Stimulated activated CD4-positive, alpha-beta T cell treated with anti-CD3 and anti-CD28 coated beads, Interleukin-2, amount 100 ng/mL, for 4 hours (primary cell): ENCODE data around the gene STK32C.
"Not testable (repeated sequence)": the region's sequence is repeated elsewhere in the genome, so short reads cannot be mapped to it uniquely, and the experiment has no call there.

Experiments used
- DNase-seq: peaks from one replicate; pipeline ENCODE4 v3.0.0-alpha.2; 2020; ENCODE audit warnings: low read depth

STK32C gene

DNA sequence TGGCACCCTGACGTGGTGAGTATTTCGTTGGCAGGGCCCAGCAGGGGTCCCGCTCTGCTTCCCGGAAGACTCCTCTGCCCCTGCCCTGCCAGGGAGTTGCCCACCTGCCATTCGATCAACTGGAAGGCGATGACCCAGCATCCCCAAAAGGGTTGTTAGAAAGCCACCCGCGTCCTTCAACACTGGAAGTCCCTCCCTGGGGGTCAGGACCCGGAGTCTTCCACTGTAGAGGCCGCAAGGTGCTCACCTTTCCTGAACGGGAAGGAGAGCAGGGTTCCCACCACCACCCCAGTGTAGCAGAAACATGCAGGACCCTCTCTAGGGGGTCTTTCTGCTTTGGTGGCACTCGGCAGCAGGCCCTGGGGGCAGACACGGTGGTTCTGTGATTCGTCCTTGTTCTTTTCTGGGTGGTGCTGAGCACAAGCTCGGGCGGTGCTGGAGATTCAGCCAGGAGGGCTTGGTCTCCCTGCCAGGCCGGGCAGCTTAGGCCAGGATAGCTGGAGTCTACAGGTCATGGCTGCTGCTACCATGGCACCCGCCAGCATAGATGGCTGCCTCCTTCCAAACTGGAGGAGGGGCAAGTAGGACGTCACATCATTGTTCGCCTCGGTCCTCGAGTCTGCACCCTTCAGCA lies 140.6 kb downstream of the STK32C start:
- DNase-seq = no peak

DNA sequence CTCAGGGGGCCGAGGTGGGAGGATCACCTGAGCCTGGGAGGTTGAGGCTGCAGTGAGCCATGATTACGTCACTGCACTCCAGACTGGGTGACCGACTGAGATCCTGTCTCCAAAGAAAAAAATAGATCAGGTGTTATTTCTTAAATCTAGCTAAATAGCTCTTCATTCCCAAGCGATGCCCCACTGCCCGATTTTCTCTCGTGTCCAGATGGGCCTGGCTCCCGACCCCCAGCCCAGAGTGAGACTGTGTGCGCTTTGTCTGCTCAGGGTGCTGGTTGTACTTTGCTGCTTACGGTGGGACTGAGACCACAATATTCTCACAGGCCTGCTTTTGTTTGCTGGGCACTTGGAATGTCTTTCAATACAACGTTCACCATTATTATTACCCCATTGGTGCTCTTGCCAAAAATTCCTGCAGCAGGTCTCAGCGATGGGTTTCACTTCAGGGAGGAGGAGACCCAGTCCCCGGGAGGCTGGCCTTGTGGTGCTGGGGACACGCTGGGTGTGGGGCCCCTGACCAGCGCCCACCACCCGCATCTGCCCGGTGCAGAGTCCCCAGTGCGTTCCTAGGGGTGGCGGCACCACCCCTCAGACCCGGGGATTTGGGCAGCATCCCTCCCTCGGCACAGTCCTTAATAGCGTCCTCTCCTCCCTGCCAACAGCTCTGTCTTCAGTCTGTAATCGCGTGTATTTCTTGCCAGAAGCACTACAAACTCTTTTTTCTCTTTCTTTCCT lies 141.4 kb downstream of the STK32C start:
- no peak for DNase-seq

DNA sequence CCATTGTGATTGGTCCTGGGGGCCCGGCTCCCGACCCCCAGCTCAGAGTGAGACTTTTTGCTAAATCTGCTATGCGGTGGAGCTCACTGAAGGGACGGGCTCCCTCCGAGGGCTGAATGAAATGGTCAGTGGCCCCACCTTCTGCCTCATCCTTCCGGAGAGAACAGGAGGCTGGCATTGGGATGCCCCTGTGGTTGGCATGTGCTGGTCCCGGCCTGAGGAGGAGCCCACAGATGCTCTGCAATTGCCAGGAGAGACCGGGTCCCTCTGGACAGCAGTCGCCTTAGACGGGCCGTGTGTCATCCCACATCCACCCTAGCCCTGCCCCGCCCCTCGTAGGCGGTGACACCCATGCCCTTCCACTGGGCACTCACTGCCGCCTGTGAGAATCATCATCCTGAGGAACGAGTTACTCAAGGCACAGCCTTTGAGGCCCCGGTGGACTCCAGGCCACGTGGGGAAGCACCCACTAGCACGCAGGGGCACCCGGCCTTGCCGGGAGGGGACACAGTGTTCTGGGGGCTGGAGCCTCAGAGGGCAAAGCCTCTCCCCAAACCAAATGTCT lies 142.3 kb downstream of the STK32C start:
- no peak for DNase-seq

DNA sequence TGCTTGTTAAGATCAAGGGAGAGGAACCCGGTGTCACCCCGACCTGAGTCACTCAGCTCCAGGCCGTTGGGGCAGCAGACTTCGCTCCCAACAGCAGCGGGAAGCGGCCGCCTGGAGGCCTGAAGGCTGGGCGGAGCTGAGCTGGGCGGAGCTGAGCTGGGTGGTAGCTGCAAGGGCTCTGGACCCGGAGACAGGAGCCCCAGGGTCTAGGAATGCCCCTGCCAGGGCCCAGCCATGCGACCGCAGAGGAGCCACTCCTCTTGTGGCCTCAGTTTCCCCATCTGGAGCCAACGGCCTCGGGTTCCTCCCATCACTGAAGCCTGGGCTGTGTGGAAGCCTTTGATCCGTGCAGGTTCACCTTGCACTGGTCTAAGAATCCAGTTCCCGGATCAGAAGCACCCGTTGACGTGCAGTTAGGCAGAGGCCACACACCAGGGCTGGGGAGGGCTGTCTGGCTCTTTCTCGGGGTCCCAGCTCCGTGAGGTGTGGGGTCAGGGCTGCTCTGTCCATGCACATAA lies 142.9 kb downstream of the STK32C start:
- no peak for DNase-seq

DNA sequence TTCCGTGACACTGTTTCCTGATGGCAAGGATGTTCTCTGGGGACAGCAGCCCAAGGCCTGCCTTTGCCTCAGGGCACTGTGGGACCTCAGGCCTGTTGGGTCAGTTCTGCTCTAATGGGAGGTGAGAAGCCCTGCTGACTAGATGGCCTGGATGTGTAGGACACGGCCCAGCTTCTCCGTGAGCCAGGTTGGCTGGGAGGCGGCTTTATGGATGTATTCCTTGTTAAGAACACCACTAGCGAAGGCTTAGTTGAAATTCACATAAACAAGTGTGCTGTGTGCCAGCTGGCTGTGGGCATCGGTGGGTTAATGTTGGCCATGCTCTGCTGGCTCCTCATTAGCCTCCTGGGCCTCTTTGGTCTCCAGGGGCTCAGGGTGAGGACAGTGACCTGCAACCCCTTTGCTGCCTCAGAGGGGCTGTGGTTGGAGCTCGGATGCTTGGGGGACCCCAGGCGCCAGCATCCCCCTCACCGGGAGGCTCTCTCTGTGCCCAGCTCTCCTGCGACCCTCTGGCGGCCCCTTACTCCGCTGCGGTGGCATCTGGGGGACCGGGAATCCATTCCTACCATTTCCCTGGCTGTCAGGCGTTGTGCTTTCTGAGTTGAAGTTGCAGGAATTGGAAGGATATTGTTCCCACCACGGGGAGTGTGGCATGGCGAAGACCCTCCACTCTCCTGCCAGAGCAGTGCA lies 143.8 kb downstream of the STK32C start:
- no peak for DNase-seq

DNA sequence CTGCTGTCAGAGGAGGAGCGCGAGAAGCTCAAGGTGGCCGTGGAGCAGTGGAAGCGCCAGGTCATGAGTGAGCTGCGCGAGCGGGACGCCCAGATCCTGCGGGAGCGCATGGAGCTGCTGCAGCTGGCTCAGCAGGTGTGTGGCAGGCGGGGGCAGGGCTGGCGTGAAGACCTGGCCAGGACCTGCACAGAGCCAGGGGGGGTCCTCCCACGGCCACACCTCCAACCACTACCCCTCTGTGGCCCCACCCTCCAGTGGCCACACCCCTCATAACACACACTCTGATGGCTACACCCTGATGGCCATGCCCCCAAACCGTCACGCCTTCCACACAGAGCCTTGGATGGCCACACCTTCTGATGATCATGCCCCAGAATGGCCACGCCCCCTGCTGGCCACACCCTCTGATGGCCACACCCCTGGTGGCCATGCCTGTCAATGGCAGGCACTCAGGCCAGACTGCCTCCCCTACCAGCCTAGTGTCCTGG lies 144.4 kb downstream of the STK32C start:
- DNase-seq = no peak

DNA sequence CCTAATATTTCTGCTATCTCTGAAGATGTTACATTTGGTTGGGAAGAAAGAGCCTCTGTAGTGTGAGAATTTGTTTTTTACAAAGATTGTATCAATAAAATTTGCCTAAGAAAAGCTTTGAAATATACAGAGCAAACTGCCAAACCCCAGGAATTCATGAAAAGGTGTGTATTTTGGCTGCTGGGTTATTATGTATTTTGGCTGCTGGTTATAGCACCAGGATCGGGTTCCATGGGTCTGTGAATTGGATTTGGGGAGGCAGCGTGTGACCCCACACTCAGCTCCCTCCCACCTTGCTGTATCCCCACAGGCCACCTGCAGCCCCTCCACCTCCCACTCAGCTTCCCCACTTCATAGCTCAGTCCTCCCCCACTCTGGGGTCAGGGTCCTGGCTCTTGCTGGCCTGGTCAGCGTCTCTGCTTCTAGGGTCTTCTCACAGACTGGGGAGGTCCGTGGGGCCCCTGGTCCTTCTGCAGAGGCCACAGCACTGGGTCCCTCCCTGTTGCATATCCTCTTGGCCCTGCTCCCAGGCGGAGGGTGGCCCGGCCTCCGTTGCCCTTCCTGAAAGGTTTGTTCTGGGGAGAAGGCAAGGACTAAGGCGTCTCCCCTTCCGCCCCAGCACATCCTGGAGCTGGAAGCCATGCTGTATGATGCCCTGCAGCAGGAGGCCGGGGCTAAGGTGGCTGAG lies 145.0 kb downstream of the STK32C start:
- DNase-seq = no peak

DNA sequence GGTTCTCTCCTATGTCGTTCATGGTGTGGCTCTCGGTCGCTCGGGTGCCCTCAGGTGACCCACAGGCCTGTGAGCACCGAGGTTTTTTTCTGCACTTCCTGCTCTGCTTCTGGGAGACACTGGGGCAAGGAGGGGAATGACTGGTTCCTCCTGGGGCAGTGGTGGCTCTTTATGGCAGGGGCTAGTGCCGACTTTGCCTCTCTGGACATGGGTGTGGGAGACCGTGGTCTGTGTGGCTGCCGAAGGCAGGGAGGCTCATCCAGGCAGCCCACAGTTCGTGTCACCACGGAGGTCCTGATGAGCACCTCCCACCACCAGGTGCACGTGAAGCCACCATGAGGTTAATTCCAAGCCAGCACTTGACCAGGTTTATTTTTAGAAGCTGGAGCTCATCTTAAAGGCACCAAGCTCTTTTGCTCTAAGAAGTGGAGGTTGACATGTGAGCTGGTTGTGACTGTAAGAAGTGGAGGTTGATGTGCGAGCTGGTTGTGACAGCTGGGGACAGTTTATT lies 145.7 kb downstream of the STK32C start:
- DNase-seq = no peak

DNA sequence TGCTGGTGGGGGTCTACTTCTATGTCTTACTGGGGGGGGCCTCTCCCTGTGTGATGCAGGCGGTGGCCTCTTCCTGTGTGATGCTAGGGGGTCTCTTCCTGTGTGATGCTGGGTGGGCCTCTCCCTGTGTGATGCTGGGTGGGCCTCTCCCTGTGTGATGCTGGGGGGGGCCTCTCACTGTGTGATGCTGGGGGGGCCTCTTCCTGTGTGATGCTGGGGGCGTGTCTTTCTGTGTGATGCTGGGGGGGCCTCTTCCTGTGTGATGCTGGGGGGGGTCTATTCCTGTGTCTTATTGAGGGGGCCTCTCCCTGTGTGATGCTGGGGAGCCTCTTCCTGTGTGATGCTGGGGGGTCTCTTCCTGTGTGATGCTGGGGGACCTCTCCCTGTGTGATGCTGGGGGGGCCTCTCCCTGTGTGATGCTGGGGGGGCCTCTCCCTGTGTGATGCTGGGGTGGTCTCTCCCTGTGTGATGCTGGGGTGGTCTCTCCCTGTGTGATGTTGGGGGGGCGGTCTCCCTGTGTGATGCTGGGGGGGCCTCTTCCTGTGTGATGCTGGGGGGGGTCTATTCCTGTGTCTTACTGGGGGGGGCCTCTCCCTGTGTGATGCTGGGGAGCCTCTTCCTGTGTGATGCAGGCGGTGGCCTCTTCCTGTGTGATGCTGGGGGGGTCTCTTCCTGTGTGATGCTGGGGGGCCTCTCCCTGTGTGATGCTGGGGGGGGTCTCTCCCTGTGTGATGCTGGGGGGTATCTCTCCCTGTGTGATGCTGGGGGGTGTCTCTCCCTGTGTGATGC lies 146.7 kb downstream of the STK32C start:
- DNase-seq = not testable (repeated sequence)

DNA sequence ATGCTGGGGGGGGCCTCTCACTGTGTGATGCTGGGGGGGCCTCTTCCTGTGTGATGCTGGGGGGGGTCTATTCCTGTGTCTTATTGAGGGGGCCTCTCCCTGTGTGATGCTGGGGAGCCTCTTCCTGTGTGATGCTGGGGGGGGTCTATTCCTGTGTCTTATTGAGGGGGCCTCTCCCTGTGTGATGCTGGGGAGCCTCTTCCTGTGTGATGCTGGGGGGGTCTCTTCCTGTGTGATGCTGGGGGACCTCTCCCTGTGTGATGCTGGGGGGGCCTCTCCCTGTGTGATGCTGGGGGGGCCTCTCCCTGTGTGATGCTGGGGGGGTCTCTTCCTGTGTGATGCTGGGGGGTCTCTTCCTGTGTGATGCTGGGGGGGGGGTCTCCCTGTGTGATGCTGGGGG lies 147.5 kb downstream of the STK32C start:
- not testable (repeated sequence) for DNase-seq

DNA sequence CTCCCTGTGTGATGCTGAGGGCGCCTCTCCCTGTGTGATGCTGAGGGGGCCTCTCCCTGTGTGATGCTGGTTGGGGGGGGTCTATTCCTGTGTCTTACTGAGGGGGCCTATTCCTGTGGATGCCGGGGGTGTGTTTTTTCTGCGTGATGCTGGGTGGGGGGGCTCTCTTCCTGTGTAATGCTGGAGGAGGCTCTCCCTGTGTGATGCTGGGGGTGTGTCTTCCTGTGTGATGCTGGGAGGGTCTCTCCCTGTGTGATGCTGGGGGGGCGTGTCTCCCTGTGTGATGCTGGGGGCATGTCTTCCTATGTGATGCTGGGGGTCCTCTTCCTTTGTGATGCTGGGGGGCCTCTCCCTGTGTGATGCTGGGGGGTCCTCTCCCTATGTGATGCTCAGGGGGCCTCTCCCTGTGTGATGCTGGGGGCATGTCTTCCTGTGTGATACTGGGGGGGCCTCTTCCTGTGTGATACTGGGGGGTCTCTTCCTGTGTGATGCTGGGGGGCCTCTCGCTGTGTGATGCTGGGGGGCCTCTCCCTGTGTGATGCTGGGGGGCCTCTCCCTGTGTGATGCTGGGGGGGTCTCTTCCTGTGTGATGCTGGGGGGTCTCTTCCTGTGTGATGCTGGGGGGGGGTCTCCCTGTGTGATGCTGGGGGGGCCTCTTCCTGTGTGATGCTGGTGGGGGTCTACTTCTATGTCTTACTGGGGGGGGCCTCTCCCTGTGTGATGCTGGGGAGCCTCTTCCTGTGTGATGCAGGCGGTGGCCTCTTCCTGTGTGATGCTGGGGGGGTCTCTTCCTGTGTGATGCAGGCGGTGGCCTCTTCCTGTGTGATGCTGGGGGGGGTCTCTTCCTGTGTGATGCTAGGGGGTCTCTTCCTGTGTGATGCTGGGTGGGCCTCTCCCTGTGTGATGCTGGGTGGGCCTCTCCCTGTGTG lies 148.2 kb downstream of the STK32C start:
- not testable (repeated sequence) for DNase-seq

DNA sequence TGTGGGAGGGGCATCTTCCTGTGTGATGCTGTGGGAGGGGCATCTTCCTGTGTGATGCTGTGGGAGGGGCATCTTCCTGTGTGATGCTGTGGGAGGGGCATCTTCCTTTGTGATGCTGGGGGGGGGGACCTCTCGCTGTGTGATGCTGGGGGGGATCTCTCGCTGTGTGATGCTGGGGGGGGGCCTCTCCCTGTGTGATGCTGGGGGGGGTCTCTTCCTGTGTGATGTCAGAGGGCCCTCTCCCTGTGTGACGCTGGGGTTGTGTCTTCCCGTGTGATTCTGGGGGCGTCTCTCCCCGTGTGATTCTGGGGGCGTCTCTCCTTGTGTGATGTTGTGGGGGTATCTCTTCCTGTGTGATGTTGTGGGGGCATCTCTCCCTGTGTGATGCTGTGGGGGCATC lies 148.9 kb downstream of the STK32C start:
- DNase-seq = no peak

DNA sequence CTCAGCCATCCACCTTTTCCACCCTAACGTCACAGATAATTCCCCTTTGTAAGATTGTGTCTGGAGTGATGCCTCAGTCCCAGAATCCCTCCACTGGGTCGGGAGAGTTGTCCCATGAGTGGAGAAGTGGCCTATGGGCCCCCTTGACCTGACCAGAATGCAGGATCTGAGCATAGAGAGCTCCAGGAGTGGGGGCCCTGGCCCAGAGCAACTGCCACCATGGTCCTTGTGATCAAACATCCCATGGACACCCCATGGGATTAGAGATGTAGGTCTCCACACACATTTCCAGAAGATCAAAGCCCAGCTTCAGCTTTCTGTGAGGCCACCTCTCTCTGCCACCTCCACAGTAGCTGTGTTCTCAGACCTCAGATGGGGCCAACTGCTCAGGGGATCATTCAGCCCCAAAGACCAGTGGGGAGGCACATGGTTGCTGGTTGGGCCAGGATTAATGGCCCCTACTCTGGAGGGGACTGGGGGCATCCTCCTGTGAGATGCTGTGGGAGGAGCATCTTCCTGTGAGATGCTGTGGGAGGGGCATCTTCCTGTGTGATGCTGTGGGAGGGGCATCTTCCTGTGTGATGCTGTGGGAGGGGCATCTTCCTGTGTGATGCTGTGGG lies 149.5 kb downstream of the STK32C start:
- no peak for DNase-seq
